ENCODE results near the gene LIPN.

The LIPN gene

DNA sequence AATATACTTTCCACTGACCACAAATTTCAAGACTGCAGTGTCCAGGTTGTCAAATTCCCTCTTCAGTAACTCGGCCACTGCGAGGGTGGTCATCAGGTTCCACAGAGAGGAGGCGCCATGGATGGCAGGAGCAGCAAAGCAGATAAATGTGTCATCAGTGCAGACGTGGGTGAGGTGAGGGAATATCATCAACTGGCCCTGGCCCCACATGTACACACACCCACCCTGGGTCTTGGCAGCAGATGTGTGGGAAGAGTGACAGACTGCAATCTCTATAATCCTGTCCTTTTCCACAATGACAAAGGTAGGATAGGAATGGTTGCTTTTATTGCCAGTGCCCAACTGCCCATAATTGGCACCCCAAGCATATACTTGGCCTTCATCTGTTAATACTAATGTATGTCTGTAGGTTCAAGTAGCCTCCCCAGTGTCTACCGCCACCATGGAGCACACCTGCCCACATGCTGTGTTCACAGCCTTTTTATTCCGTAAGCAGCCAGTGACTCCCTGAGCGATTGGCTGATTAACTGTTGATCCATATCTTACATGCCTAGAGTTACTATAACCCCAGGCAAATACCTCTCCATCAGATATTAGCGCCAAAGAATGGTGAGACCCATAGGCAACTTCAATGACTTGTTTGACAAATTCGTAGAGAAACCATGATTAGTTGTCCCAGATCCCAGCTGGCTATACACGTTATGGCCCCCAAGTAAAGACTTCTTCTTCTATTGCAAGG lies 26.4 kb downstream of the LIPN start:
- DNase-seq = no peak

DNA sequence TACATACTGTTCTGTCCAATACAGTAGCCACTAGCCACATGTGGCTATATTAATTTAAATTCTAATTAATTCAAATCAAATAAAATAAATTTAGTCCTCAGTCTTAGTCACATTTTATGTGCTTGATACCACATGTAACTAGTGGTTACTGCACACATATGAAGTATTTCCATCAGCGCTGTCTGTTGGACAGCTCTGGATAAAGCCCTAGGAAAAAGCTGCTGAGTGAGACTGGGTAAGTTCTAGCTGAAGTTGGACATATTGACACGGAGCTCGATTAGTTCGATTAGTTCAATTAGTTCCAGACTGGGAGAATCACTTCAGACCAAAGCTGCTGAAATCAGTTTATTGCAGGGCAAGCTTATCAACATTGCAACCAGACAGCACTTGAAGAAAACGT lies 27.6 kb downstream of the LIPN start:
- no peak for DNase-seq

DNA sequence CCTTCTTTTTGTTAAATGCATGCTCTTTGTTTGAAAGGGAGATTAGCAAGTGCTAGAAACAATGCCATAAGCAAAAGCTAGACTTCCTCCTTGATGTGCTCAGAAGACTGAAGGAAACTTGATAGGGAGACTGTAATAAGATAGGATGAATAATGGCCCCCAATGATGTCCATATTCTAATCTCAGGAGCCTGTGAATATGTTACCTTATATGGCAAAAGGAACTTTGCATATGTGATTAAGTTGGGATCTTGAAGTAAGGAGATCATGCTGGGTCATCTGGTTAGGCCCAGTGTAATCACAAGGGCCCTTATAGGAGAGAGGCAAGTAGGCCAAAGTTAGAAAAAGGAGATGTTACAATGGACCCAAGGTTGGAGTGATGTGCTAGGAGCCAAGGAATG lies 29.1 kb downstream of the LIPN start:
- DNase-seq = no peak

GRCh38 chr10:88791924-88792323 lies 32.1 kb downstream of the LIPN start:
- DNase-seq = no peak

- DNase-seq = peak in 2 of 5 experiments; percentile 6 to 38
Observed at GRCh38 chr10:88792661-88793060, 32.8 kb downstream of the LIPN start.

GRCh38 chr10:88793712-88794299 lies 34.0 kb downstream of the LIPN start:
- DNase-seq = peak in 2 of 5 experiments; percentile 13 to 78

GRCh38 chr10:88794731-88795130 lies 34.9 kb downstream of the LIPN start:
- no peak for DNase-seq

- DNase-seq = peak in 2 of 5 experiments; percentile 3 to 64
Observed at GRCh38 chr10:88800152-88801125, 40.6 kb downstream of the LIPN start.

- no peak for DNase-seq
Observed at GRCh38 chr10:88802523-88803285, 42.9 kb downstream of the LIPN start, which contains the start of gene LIPM. TSS of gene LIPM (plus strand) at chr10:88802730. CDS start at chr10:88802897, 167 bp downstream.

- DNase-seq = no peak
Observed at GRCh38 chr10:88803641-88804040, 43.8 kb downstream of the LIPN start.

DNA sequence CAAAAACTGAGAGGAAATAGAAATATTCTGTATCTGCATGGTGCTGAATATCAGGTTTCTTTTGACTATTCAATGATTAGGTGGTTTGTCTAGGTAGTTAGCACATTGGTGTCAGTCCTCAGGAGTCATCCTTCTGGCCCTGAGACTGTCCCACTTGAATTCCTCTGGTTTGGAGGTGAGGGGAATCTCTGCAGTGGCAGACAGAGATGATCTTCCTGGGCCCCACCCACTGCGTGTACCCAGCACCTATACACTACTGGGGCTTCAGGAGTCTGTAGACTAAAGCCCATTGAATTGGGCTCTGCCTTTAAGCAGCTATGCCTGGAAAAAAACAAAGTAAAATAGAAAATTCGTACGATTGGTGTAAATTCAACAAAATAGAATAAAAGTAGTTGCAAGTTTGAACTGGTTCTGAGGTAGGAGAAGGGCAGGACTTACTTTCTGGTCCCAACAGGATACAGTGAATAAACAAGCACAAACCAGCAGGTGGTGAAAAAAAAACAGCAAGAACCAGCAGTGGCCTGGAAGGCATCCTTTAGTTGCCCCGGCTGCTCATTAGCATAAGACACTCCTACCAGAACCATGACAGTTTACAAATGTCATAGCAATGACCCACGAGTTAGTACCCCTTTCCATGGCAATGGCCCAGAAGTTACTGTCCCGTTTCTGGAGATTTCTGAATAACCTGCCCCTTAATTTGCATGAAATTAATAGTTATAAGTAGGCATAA lies 44.4 kb downstream of the LIPN start:
- no peak for DNase-seq

- DNase-seq = peak in 1 of 5 experiments; percentile 38
Observed at GRCh38 chr10:88805361-88805760, 45.5 kb downstream of the LIPN start.

DNA sequence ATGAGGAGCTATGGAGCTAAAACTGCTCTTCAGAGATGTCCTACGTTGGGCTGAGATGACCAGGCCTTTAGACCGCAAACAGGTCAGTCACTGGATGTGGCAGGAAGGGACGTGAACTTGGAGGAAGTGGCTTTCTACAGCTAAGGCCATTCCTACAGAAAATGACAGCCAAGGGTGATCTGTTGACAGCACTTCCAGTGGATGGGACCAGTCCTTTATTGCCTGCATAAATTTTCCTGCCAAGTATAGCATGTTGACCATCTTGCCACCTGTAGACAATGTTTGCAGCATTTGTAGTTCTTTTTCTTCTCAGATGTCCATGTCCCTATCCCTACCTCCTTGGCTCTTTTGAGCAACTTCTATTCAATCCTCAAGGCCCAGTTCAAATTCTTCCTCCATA lies 46.1 kb downstream of the LIPN start:
- DNase-seq = no peak

DNA sequence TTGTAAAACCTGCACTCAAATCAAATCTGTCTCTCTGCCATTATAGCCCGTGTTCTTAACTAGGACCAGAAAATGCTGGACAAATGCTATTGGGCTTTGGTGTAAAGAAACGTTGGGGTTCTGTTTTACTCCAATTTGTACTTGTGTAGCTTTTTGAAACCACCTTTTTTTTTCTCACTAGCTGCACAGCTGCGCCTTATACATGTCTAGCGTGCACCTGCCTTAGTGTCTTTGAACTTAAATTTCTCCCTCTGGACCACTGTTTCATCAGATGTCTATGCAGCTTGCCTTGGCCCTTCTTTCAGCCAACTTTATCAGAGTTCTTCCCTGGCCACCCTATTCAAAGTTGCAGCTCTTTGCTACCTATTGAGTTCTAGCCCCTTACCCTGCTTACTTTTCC lies 49.8 kb downstream of the LIPN start:
- DNase-seq = no peak

- DNase-seq = peak in 2 of 5 experiments; percentile 30 to 81
Observed at GRCh38 chr10:88810196-88810961, 50.6 kb downstream of the LIPN start.

GRCh38 chr10:88813200-88813599 lies 53.4 kb downstream of the LIPN start:
- no peak for DNase-seq

- no peak for DNase-seq
Observed at GRCh38 chr10:88819290-88819689, 59.5 kb downstream of the LIPN start.

DNA sequence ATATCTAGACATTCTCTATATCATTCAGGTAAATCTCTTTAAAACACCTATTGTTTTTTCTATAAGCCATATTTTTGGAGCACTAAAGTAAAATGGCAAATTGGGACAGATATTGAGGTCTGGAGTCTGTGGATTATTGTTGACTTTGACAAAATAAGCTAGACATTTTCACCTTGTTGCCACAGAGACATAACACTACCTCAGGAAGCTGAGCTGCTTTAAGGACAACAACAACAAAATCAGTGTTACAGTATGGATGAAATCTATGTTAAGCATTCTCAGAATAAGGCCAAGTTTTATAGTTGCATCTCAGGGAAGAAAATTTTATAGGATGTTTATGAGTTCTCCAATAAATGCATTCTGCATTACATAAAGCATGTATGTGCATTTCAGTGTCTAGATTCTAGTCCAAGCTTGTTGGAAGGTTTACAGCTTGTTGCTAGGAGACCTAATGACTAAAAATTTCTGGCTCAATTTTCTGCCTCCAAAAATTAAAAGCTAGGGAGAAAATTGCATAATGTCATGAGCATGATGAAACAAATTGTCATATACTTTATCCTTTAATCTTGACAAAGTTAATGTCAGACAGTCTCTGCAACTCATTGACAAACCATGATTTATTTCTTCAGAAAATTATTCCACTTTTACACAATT lies 61.1 kb downstream of the LIPN start:
- no peak for DNase-seq

- no peak for DNase-seq
Observed at GRCh38 chr10:88826388-88826787, 66.6 kb downstream of the LIPN start.

DNA sequence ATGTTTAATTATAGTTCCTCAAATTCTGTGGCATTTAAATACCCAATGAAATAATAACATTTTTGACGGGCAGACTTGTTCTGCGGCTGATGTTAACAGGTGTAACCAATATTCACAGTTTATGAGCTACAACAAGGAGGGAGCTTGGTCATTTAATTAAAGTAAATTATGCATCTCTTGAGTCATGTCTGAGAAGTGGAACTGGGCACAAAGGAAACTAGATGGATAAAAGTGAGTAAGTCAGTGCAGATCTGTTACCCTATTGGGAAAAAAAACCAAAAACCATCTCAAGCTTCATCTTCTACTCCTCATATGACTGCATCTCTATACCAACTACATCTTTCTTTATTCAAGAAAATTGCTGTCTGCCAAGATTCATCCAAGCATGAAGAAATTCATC lies 67.9 kb downstream of the LIPN start:
- DNase-seq = no peak
